ENCODE data around the gene GLB1L3. TPM values are rescaled to one million over a fixed set of nuclear protein-coding genes. Genes with fewer than 3 reads are reported as not detected.

Gene GLB1L3, protein sequence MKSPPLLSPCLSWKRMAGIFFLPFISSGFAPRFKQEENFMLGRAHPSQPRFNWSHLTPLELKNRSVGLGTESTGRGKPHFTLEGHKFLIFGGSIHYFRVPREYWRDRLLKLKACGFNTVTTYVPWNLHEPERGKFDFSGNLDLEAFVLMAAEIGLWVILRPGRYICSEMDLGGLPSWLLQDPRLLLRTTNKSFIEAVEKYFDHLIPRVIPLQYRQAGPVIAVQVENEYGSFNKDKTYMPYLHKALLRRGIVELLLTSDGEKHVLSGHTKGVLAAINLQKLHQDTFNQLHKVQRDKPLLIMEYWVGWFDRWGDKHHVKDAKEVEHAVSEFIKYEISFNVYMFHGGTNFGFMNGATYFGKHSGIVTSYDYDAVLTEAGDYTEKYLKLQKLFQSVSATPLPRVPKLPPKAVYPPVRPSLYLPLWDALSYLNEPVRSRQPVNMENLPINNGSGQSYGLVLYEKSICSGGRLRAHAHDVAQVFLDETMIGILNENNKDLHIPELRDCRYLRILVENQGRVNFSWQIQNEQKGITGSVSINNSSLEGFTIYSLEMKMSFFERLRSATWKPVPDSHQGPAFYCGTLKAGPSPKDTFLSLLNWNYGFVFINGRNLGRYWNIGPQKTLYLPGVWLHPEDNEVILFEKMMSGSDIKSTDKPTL
- total RNA-seq: 10 to 100 TPM in 1 of 2 donors, 1 to 10 TPM in 1; 7.8 to 14.5 TPM

DNA sequence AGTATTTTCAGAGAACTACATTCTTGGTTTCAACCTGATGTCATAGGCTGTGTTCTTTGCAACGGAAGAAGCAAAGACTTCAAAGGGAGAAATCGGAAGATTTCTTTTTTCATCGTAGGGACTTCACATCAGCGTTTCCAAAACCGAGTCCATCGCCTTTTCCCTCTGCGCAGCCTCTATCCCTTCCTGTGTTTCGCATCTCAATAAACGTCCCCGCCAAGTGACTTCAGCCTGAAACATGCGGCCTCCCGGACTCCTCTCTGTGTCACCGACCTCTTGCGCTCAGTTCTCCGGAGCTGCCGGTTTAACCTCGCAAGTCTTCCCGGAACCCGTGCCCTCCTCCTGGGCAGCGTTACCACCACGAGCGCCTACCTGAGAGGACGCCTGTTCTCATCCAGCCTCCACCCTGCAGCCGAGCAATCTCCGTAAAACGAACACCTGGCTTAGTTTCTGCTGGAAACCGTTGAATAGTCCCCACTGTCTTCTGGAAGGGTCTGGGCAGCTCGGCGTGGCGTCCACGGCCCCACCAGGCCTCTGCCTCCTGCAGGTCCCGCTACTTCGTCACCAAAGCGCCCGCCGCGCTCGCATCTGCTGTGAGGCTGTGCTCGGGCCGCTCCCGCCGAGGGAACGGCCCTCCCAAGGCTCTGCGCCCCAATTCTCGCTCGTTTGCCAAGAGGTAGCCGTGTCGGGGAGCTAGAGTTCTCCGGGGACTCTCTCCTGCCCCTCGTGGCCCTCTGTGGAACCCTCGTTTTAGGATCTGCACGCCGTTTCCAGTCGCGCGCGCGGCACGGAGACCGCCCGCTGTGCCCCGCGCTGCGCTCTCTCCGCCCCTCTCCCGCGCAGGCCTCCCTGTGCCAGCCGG lies at the start of gene GLB1L3:
Gene GLB1L3, plus strand, starts transcription at position 846 of the 862 bp plus-strand sequence. CDS start 362 bp downstream, outside the sequence.
- no peaks in the 10 kb centered on the region for H3K9me3 ChIP-seq
- H3K4me1 ChIP-seq (replicated peaks): no peaks in the 10 kb centered on the region
- peak within 1 kb of the TSS; percentile 66 to 86 for H3K27ac ChIP-seq
- H3K4me3 ChIP-seq: peak within 1 kb of the TSS; percentile 42
- intact Hi-C loops (cut with DNase I): no loop called here
- WGBS: 2% methylated on average over 61 of the region's 68 CpGs
- TF ChIP-seq, protein P1, sequence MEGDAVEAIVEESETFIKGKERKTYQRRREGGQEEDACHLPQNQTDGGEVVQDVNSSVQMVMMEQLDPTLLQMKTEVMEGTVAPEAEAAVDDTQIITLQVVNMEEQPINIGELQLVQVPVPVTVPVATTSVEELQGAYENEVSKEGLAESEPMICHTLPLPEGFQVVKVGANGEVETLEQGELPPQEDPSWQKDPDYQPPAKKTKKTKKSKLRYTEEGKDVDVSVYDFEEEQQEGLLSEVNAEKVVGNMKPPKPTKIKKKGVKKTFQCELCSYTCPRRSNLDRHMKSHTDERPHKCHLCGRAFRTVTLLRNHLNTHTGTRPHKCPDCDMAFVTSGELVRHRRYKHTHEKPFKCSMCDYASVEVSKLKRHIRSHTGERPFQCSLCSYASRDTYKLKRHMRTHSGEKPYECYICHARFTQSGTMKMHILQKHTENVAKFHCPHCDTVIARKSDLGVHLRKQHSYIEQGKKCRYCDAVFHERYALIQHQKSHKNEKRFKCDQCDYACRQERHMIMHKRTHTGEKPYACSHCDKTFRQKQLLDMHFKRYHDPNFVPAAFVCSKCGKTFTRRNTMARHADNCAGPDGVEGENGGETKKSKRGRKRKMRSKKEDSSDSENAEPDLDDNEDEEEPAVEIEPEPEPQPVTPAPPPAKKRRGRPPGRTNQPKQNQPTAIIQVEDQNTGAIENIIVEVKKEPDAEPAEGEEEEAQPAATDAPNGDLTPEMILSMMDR (IDR thresholded peaks at IDR 0.05): peak in 1 of 4 experiments; percentile 19
- TF ChIP-seq POLR2A (IDR thresholded peaks at IDR 0.05) (no peak), POLR2AphosphoS5 (IDR thresholded peaks at IDR 0.05) (peak; percentile 35)
- DNase-seq (ENCODE audit: low spot score): peak; percentile 32
- H3K27me3 ChIP-seq (replicated peaks; ENCODE audit: insufficient read depth): no peaks in the 10 kb centered on the region
- no peaks in the 10 kb centered on the region for H3K36me3 ChIP-seq

DNA sequence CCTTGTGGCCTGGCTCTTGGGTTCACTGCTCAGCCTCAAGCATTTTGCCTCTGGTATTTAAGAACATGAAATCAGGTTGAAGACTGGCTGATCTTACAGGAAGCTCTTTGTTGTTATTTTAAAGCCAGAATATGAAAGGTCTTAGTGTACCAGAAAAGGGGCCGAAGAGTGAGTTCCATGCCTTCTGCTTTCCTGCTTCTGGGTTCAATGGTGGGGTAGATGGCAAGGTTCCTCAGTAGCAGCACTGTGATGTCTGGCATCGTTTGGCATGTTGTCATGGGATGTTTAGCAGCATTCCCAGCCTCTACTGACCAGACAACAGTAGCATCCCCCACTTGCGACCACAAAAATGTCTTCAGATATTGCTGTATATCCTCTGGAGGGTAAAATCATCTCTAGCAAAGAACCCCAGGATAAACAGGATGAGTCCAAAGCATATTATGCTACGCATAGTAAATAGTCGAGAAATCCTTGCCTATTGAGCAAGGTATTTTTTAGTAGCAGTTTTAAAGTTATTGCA lies 49.3 kb upstream of the GLB1L3 start:
- H3K4me1 ChIP-seq (replicated peaks): peaks cover 11% of the 10 kb centered on the region
- H3K27me3 ChIP-seq (replicated peaks; ENCODE audit: insufficient read depth): no peaks in the 10 kb centered on the region
- intact Hi-C loops (cut with DNase I): loop anchor here (10.0 kb wide), 1 partner anchor 108 kb away; the partner anchor contains the start of gene GLB1L2
- no peaks in the 10 kb centered on the region for H3K36me3 ChIP-seq
- peak overlapping the region in 1 of 2 donors; percentile 12 for H3K27ac ChIP-seq
- 92% methylated on average over 5 of the region's 5 CpGs for WGBS
- DNase-seq (ENCODE audit: low spot score): no peak
- TF ChIP-seq POLR2A (IDR thresholded peaks at IDR 0.05) (no peak), POLR2AphosphoS5 (IDR thresholded peaks at IDR 0.05) (no peak)
- TF ChIP-seq, protein P1 (IDR thresholded peaks at IDR 0.05): no peak
- no peaks in the 10 kb centered on the region for H3K9me3 ChIP-seq
- peak overlapping the region in 1 of 2 donors; percentile 98 for H3K4me3 ChIP-seq

DNA sequence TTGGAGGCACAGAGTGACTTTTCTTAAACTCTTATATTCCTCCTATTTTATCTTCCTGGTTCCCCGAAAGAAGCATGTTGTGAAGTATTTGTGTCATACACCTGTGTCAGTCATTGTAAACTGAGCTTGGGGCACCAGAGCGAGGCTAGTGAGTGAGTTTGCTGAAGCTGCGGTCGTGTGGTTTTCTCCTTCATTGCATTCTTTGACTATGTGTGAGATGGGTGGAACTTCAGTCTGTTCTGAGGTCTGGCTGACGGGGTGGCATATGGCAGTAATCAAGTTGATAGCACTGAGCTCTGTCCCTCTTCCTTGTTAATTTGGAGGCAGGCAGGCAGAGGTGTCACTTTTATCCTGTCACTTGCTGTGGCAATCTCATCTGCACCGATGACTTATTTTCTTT lies 47.6 kb upstream of the GLB1L3 start:
- Histone ChIP-seq H3K27me3 (replicated peaks; ENCODE audit: insufficient read depth) (no peaks in the 10 kb centered on the region), H3K27ac (no peak overlapping the region), H3K9me3 (no peaks in the 10 kb centered on the region), H3K4me3 (no peak overlapping the region), H3K36me3 (no peaks in the 10 kb centered on the region), H3K4me1 (replicated peaks) (no peaks in the 10 kb centered on the region)
- TF ChIP-seq, protein P1 (IDR thresholded peaks at IDR 0.05): no peak
- no peak for TF ChIP-seq POLR2A (IDR thresholded peaks at IDR 0.05)
- no peak for TF ChIP-seq POLR2AphosphoS5 (IDR thresholded peaks at IDR 0.05)
- intact Hi-C loops (cut with DNase I): loop anchor here (10.0 kb wide), 1 partner anchor 106 kb away; the partner anchor contains the start of gene GLB1L2
- no peak for DNase-seq (ENCODE audit: low spot score)
- WGBS: 75% methylated on average over 6 of the region's 6 CpGs

DNA sequence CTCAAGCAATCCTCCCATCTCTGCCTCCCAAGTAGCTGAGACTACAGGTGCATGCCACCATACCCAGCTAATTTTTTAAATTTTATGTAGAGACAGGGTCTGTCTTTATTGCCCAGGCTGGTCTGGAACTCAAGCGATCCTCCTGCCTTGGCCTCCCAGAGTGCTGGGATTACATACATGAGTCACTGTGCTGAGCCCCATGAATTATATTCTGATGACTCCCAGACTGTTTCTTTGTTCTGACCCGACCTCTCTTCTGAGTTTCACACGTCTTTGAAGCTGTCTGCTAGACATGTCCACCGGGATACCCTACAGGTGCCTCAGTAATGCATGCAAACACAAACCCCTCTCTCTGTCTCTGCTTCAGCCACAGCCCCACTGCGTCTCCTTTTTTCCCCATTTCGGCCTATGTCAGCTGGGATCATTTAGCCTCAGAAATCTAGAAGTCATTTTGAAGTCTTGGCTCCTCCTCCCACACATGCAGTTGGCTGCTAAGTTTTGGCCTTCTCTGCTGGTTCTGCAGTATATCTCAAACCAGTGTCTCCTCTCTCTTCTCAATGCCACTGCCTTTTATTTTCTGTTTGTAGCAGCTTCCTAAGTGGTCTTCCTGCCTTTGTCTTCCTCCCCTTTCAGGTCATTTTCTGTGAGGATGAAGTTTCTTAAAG lies 46.9 kb upstream of the GLB1L3 start:
- no peaks in the 10 kb centered on the region for H3K4me1 ChIP-seq (replicated peaks)
- WGBS: 87% methylated on average over 6 of the region's 6 CpGs
- DNase-seq (ENCODE audit: low spot score): no peak

More for the DNA sequence above, 46.9 kb upstream of the GLB1L3 start:
- Histone ChIP-seq H3K27ac (no peak overlapping the region), H3K36me3 (no peaks in the 10 kb centered on the region), H3K9me3 (no peaks in the 10 kb centered on the region), H3K27me3 (replicated peaks; ENCODE audit: insufficient read depth) (no peaks in the 10 kb centered on the region), H3K4me3 (no peak overlapping the region)
- intact Hi-C loops (cut with DNase I): loop anchor here (10.0 kb wide), 1 partner anchor 106 kb away; the partner anchor contains the start of gene GLB1L2
- TF ChIP-seq POLR2A (IDR thresholded peaks at IDR 0.05): no peak
- TF ChIP-seq POLR2AphosphoS5 (IDR thresholded peaks at IDR 0.05): no peak
- TF ChIP-seq, protein P1 (IDR thresholded peaks at IDR 0.05): no peak
